Adrenal gland (tissue), 5 donors: Measurements from ENCODE around the gene PTPRE.

Source experiments
- CTCF ChIP-seq, 6 experiments: fragments of 450-650 bp in 4 of 6; fragments of 200-600 bp in 2 of 6; sonication (generic) in 1 of 6; IDR thresholded peaks; 1 replicate in 5 of 6; 2 replicates in 1 of 6; pipeline versions ENCODE4 v1.5.1 to v1.8.0; 2016 to 2021; ENCODE audit warnings: antibody characterized with exemption in 6 of 6, mild to moderate bottlenecking in 2 of 6, moderate library complexity in 1 of 6
- POLR2A ChIP-seq, 2 donors: fragments of 450-650 bp; IDR thresholded peaks; one replicate each; pipeline ENCODE4 v1.6.1; 2017; ENCODE audit warnings: antibody characterized with exemption in 2 of 2, mild to moderate bottlenecking in 2 of 2, moderate library complexity in 1 of 2
- donor health status: DM: no; HTN: no; CAD: no.

GRCh38 chr10:128070721-128071416 is 164.0 kb downstream of the PTPRE start:
- TF ChIP-seq CTCF (IDR thresholded peaks at IDR 0.05) = no peak
- no peak for TF ChIP-seq POLR2A (IDR thresholded peaks at IDR 0.05)
